Measurements from ENCODE around the gene SNAPC3.
"Not testable (repeated sequence)": the region's sequence is repeated elsewhere in the genome, so short reads cannot be mapped to it uniquely, and the experiment has no call there.

Gene SNAPC3

DNA sequence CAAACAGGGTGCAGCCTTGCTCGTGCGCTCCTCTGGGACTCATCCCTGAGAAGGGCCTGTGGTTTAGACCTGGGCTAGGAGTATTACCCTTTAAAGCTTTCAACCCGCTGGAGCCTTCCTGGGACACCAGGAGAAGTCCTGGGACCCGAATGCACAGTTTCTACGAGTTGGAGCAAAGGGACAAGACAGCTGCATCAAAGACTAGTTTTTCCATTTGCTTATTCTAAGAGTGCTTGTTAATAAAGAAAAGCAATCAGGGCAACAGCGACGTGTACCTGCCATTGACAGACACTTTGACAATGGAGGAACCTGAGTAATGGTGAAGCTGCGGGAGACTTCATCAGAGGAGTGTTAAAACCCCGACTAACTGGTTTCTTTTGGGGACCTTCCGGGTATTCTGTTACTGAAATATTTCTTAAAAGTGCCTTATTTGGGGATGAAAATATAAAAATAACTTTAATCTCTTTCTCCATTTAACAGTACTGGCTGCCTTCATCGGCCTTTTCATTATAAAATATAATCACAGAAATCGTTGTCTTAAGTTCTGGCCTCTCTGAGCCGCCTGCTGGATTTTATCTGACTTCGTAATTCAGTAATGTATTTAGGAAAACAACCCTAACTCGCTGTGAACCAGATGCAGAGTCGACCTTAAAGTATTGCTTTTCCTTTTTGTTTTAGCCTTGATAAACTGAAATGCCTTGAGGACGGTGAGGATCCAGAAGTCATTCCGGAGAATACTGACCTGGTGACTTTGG lies 732 bp downstream of the SNAPC3 start:
- no peak for DNase-seq (ENCODE audit: low read depth in 3 of 3)

GRCh38 chr9:15426019-15426418 lies 3.3 kb downstream of the SNAPC3 start:
- no peak for DNase-seq (ENCODE audit: low read depth in 3 of 3)

DNA sequence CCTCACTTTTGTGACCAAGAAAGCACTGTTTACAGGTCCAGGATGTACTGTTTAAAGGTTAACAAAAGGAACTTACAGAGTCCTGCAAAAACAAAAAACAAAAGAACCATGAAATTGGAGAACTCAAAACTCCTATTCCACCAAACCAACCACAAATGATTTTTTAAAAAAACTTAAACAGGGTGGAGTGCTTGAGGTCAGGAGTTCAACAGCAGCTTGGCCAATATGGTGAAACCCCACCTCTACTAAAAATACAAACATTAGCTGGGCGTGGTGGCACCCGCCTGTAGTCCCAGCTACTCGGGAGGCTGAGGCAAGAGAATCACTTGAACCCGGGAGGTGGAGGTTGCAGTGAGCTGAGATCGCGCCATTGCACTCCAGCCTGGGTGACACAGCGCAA lies 5.0 kb downstream of the SNAPC3 start:
- not testable (repeated sequence) for DNase-seq (ENCODE audit: low read depth in 3 of 3)

GRCh38 chr9:15430920-15431844 lies 8.5 kb downstream of the SNAPC3 start:
- no peak for DNase-seq (ENCODE audit: low read depth in 3 of 3)

DNA sequence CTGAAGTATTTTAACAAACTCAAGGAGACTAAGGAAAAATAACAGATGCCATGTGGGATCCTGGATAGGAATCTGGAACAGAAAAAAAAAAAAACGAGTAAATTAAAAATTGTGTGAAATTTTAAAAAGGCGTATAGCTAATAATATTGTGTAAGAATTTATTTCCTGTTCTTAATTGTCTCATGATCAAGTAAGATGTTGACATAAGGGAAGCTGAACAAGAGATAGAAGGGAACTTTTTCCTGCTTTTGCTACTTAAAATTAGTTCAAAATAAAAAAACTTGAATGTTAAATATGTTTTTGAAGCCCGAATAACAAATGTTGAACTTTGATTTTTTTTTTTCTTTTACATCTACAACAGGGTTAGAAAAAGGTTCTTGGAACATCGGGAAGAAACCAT lies 10.5 kb downstream of the SNAPC3 start:
- DNase-seq (ENCODE audit: low read depth in 3 of 3) = no peak

DNA sequence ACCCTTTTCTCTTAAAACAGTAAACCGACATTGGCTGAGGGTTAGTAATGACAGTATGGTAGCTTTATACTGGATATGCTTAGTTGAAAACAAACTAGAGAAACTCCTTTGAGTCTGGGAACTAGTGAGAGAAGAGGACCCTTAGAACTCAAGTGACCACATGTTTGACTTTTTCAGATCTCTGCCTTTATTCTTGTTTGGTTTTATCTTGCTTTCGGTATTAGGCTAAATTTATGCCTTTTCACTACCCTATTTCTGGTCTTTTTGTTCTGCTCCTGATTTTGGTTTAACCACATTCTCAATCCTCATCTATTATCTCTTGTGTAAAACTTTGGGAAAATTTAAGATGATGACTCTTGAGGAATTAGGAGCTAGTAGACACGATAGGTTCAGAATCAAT lies 11.0 kb downstream of the SNAPC3 start:
- DNase-seq (ENCODE audit: low read depth in 3 of 3) = no peak

- DNase-seq (ENCODE audit: low read depth in 3 of 3) = no peak
Measured at GRCh38 chr9:15438891-15439290, 16.2 kb downstream of the SNAPC3 start.

DNA sequence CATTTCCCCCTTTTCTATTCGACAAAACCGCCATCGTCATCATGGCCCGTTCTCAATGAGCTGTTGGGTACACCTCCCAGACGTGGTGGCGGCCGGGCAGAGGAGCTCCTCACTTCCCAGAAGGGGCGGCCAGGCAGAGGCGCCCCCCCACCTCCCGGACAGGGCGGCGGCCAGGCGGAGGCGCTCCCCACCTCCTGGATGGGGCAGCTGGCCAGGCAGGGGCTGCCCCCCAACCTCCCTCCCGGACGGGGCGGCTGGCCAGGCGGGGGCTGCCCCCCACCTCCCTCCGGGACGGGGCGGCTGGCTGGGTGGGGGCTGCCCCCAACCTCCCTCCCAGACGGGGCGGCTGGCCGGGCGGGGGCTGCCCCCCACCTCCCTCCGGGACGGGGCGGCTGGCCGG lies 19.2 kb downstream of the SNAPC3 start:
- not testable (repeated sequence) for DNase-seq (ENCODE audit: low read depth in 3 of 3)

GRCh38 chr9:15442264-15442663 lies 19.6 kb downstream of the SNAPC3 start:
- DNase-seq (ENCODE audit: low read depth in 3 of 3) = not testable (repeated sequence)

DNA sequence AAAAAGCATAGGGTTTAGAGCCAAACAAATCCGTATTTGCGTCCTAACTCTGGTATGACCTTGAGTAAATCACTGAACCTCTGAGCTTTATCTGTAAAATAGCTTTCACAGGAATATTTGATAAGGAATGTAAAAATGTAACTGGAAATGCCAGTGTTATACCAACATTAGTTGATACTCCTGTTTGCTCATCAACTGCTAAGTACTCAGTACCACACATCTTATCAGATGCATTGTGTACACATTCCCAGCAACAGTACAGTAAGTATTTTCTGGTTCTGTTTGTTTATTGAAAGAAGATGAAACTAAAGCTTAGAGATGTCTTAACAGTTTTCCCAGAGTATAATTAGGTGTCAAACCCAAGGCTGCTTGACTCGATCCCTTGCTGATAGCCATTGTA lies 21.5 kb downstream of the SNAPC3 start:
- no peak for DNase-seq (ENCODE audit: low read depth in 3 of 3)

DNA sequence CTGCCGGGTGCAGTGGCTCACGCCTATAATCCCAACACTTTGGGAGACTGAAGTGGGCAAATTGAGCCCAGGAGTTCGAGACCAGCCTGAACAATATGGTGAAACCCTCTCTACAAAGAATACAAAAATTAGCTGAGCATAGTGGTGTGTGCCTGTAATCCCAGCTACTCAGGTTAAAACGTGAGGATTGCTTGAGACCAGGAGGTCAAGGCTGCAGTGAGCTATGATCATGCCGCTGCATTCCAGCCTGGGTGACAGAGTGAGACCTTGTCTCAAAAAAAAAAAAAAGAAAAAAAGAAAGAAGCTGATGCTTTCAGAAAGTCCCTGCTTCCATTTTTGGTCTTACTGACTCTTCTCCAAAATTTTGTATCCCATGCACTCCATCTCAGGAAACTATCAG lies 31.3 kb downstream of the SNAPC3 start:
- DNase-seq (ENCODE audit: low read depth in 3 of 3) = no peak

GRCh38 chr9:15461056-15461455 lies 38.4 kb downstream of the SNAPC3 start:
- no peak for DNase-seq (ENCODE audit: low read depth in 3 of 3)

DNA sequence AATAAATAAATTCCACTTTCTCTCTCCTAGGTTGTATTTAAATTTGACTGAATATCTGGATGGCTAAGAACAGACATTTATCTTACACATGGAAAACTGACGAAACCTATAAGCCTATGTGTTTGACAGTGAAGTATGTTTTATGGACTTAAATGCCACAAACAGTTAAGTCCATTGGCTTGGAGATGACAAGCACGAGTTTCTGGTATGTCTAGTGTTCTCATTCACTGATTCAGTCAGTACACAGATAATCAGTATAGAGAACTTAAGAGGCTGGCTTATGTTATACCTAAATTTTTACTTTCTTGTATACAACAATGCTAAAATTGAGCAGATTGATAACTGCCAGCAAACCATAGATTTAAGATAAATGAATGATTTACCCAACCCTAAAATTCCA lies 38.9 kb downstream of the SNAPC3 start:
- DNase-seq (ENCODE audit: low read depth in 3 of 3) = no peak

- no peak for DNase-seq (ENCODE audit: low read depth in 3 of 3)
Measured at GRCh38 chr9:15468145-15468544, 45.5 kb downstream of the SNAPC3 start.

DNA sequence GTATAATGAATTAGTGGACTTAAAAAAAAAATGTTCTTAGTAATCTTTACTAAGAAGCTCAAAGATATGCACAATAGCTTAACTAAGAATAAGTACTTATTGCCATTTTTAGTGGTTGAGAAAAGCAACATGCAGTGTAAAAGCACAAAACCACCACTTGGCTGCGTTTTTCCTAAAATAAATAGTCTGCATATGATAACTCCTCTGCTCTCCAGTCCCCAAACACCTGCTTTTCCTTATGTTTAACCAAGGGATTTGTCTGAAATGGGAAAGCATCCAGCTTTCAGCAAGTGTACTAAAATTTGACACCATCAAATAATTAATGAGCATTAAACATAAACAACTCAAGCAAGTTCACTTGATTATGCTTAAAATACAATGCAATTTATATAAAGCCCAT lies 46.7 kb downstream of the SNAPC3 start:
- DNase-seq (ENCODE audit: low read depth in 3 of 3) = no peak

DNA sequence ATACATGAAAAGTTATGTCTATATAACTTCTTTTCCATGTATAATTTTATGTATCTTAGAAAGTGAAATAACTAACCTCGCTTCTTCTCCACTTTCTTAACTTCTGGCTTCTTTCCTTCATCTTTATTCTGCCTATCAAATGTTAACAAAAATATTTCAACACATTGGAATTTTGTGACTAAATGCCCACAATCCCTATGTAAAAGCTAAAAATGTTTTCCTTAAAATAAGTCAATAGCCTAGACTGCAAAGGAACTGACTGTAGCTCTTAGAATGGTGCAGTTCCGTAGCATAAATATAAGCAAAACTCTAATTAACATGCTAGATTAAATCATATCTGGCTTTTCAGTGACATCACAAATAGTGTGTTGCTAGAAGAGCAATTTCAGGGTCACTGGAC lies 47.2 kb downstream of the SNAPC3 start:
- DNase-seq (ENCODE audit: low read depth in 3 of 3) = no peak

DNA sequence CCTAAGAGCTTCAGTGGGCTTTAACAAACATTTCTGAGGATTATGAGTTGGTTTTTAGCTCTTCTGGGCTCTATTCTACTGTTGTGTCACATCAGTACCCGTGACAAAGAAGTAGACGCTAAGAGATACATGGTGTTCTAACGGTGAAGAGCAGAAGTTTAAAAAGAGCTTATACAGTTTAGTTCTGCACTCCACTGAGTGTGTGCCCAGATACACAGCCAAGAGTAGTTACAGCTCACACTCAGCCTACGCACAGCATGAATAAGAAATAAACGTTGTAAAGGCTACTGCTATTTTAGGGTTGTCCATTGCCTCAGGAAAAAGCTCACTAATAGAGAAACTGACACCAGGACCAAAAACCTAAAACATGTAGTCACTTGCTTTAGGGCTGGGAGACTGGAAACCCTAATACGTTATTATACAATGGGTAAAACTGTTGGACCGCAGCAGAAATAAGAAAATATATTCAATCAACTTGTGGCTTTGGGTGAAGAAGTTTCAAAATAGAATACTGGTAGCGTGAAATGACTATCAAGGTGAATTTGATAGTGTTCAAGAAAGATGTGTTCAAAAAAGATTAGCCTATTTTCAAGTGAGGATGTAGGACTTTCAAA lies 53.4 kb downstream of the SNAPC3 start:
- no peak for DNase-seq (ENCODE audit: low read depth in 3 of 3)

DNA sequence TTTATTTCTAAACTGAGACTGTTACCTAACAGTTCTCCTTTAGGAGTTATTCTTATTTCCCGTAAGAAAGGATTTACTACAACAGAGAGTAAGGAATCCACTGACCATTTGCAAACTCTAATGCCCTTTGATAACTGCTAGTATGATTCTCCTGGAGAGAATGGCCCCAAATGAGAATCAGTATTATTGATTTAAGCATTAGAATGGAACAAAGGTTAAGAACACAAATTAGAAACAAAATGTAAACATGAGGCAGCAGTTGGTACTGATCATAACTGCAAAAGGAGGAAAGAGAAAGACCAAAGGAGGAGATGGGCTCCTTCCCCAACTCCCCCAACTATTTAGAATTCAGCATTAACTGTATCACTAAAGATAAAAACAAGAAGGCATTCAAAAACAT lies 57.4 kb downstream of the SNAPC3 start:
- no peak for DNase-seq (ENCODE audit: low read depth in 3 of 3)

DNA sequence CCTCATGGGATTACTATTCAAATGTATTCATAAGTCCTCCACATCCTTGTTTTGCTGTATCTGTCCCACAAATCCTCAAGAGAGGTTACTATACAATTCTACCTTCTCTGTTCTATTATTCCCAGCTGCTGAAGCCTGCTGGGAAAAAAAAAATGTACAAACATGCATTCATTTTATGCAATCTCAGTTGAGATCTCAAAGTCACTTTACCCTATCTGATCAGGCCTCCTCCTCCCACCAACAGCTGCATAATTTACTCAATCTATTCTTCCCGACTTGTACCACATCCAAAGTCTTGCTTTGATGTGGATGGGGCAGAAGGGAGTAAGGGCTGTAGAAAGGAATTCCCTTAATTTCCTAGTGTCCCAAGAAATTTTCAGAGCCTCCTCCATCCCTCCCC lies 59.5 kb downstream of the SNAPC3 start:
- DNase-seq (ENCODE audit: low read depth in 3 of 3) = no peak

DNA sequence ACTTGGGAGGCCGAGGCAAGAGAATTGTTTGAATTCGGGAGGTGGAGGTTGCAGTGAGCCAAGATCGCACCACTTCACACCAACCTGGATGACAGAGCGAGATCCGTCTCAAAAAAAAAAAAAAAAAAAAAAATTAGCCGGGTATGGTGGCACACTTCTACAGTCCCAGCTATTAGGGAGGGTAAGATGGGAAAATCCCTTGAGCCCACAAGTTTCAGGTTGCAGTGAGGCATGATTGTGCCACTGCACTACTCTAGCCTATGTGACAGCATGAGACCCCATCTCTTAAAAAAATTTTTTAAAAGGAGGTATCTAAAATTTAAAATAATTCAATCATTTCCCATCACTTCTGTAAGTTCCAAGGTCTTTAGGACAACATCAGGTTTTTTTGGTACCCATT lies 62.1 kb downstream of the SNAPC3 start:
- DNase-seq (ENCODE audit: low read depth in 3 of 3) = no peak

- no peak for DNase-seq (ENCODE audit: low read depth in 3 of 3)
Measured at GRCh38 chr9:15485836-15486666, 63.4 kb downstream of the SNAPC3 start.

GRCh38 chr9:15491950-15492349 lies 69.3 kb downstream of the SNAPC3 start:
- no peak for DNase-seq (ENCODE audit: low read depth in 3 of 3)
